HepG2 (cell line): ENCODE results near the gene CDC34. TPM values are rescaled to one million over a fixed set of nuclear protein-coding genes. Genes with fewer than 3 reads are reported as not detected.
A peak's percentile ranks its signal among the peaks of the same experiment; 100 is the strongest.

ENCODE experiments used
- ATAC-seq: fragments of 200-7000 bp; cut with Tn5 transposase; 3 replicates; pipeline ENCODE4 v1.9.1; 2020; ENCODE audit warnings: mild to moderate bottlenecking, moderate library complexity
- BruUV-seq: library from RNA; stranded (reverse); fragments of 400-500 nt; replicated peaks from 2 replicates; lab custom pipeline; 2021; lab: Mats Ljungman, UMichigan
- CTCF ChIA-PET: fragments of 300-600 bp; formaldehyde crosslinking; extraction: SDS; loops from one replicate; lab custom pipeline; 2021; ENCODE audit warnings: low total read pairs, inconsistent platforms, low intra/inter-chr PET ratio; lab: Yijun Ruan, JAX
- POLR2A ChIA-PET: fragments of 350-600 bp; sonication (Branson Sonifier 250); formaldehyde crosslinking; loops from one replicate; lab custom pipeline; 2020; ENCODE audit warnings: antibody characterized with exemption, inconsistent platforms; lab: Yijun Ruan, JAX
- DNase-seq: peaks from one replicate; pipeline ENCODE4 v3.0.0-alpha.2; 2015; ENCODE audit warnings: low spot score
- FAIRE-seq: peaks from 3 replicates; lab custom pipeline; 2011; peaks lifted over from hg19 to GRCh38; lab: Jason Lieb, UNC
- H2AFZ ChIP-seq: one replicate; pipeline ENCODE4 v1.6.1; 2011; ENCODE audit warnings: low read length, inconsistent platforms
- H3K27ac ChIP-seq: fragments of 300-600 bp; 3 replicates; pipeline ENCODE4 v1.8.0; 2011; ENCODE audit warnings: mixed run types, mild to moderate bottlenecking, mixed read lengths, low read length, inconsistent platforms; ENCODE audit not compliant: insufficient read depth; ENCODE audit errors: extremely low read length
- H3K27me3 ChIP-seq, 2 experiments: fragments of 200-600 bp in 1 of 2; 2 replicates in 1 of 2; 3 replicates in 1 of 2; pipeline versions ENCODE4 v1.6.0 to v1.8.0; 2011; ENCODE audit warnings: low read length in 2 of 2, mild to moderate bottlenecking in 2 of 2, moderate library complexity in 2 of 2, inconsistent platforms in 1 of 2; ENCODE audit not compliant: insufficient read depth in 2 of 2, control insufficient read depth in 1 of 2
- H3K36me3 ChIP-seq, 2 experiments: fragments of 200-600 bp in 1 of 2; replicated peaks in 1 of 2; 2 replicates in 1 of 2; 3 replicates in 1 of 2; pipeline versions ENCODE4 v1.5.1 to v1.8.0; 2011; ENCODE audit warnings: low read length in 2 of 2, inconsistent platforms in 1 of 2; ENCODE audit not compliant: insufficient read depth in 2 of 2, control insufficient read depth in 1 of 2
- H3K4me1 ChIP-seq: 2 replicates; pipeline ENCODE4 v1.5.1; 2012; ENCODE audit warnings: low read length, inconsistent platforms; ENCODE audit not compliant: insufficient read depth
- H3K4me2 ChIP-seq: 2 replicates; pipeline ENCODE4 v1.6.0; 2011; ENCODE audit warnings: low read depth, low read length, inconsistent platforms
- H3K4me3 ChIP-seq, 3 experiments: fragments of 200-600 bp in 1 of 3; sonication (generic), shearing (Covaris generic) in 1 of 3; replicated peaks in 1 of 3; 2 replicates each; pipeline ENCODE4 v1.5.1; 2011 to 2016; ENCODE audit warnings: low read length in 3 of 3, inconsistent platforms in 2 of 3, low read depth in 2 of 3, mild to moderate bottlenecking in 2 of 3, control low read depth in 1 of 3, mixed read lengths in 1 of 3; ENCODE audit not compliant: insufficient read depth in 1 of 3
- H3K79me2 ChIP-seq: one replicate; pipeline ENCODE4 v1.6.1; 2011; ENCODE audit warnings: low read length, inconsistent platforms; ENCODE audit not compliant: insufficient read depth
- H3K9ac ChIP-seq: 2 replicates; pipeline ENCODE4 v1.6.0; 2011; ENCODE audit warnings: mild to moderate bottlenecking, low read depth, low read length, inconsistent platforms; ENCODE audit not compliant: insufficient read depth
- H3K9me3 ChIP-seq: 2 replicates; pipeline ENCODE4 v1.5.1; 2012; ENCODE audit warnings: mild to moderate bottlenecking, low read length
- H4K20me1 ChIP-seq: 2 replicates; pipeline ENCODE4 v1.6.0; 2011; ENCODE audit warnings: inconsistent platforms, mild to moderate bottlenecking, low read length, moderate library complexity; ENCODE audit not compliant: insufficient read depth
- ATRX ChIP-seq: sonication (generic); formaldehyde crosslinking; IDR thresholded peaks from 2 replicates; pipeline ENCODE4 v1.4.0; 2020; ENCODE audit warnings: missing genetic modification reagents, borderline replicate concordance
- DNMT3B ChIP-seq: conservative IDR thresholded peaks from 2 replicates; pipeline ENCODE4 v1.6.1; 2016; ENCODE audit warnings: missing biosample characterization, control low read depth
- FOXA1 ChIP-seq, 2 experiments: fragments of 450-650 bp in 1 of 2; sonication (generic) in 1 of 2; formaldehyde crosslinking in 1 of 2; IDR thresholded peaks; 2 replicates each; pipeline versions ENCODE4 v1.4.0 to v1.6.1; 2016 to 2020; ENCODE audit warnings: missing genetic modification reagents in 1 of 2
- IRF2 ChIP-seq: IDR thresholded peaks from 2 replicates; pipeline ENCODE4 v1.6.1; 2018; ENCODE audit warnings: missing genetic modification reagents, missing compliant biosample characterization
- KLF11 ChIP-seq: IDR thresholded peaks from 2 replicates; pipeline ENCODE4 v1.6.1; 2016; ENCODE audit warnings: missing compliant biosample characterization
- MATR3 ChIP-seq: sonication (generic); formaldehyde crosslinking; IDR thresholded peaks from 2 replicates; pipeline ENCODE4 v1.4.0; 2020; ENCODE audit warnings: missing genetic modification reagents
- SCMH1 ChIP-seq: sonication (generic); formaldehyde crosslinking; IDR thresholded peaks from 2 replicates; pipeline ENCODE4 v1.9.0; 2021; ENCODE audit warnings: missing genetic modification reagents, mild to moderate bottlenecking, borderline replicate concordance
- SMYD3 ChIP-seq: sonication (generic); formaldehyde crosslinking; IDR thresholded peaks from 2 replicates; pipeline ENCODE4 v1.8.1; 2023; ENCODE audit warnings: mild to moderate bottlenecking, missing genetic modification reagents
- ZMYM4 ChIP-seq: sonication (generic); formaldehyde crosslinking; IDR thresholded peaks from 2 replicates; pipeline ENCODE4 v1.8.1; 2023; ENCODE audit warnings: mild to moderate bottlenecking, missing genetic modification reagents
- ZNF12 ChIP-seq: sonication (generic); formaldehyde crosslinking; IDR thresholded peaks from 2 replicates; pipeline ENCODE4 v1.5.0; 2020; ENCODE audit warnings: missing genetic modification reagents
- ZNF34 ChIP-seq: sonication (generic); formaldehyde crosslinking; IDR thresholded peaks from 2 replicates; pipeline ENCODE4 v1.4.0; 2020; ENCODE audit warnings: mild to moderate bottlenecking, missing genetic modification reagents, borderline replicate concordance
- WGBS: methylation state at CpG from one replicate; pipeline ENCODE4 v1.1.6; 2017; ENCODE audit warnings: low lambda C conversion rate; 5-methylcytosine and 5-hydroxymethylcytosine counted together
- in situ Hi-C: cut with HindIII; loops from 2 replicates; pipeline ENCODE4 v1.10.0; 2017; ENCODE audit warnings: low pct_unique_long_range_greater_than_20kb; ENCODE audit not compliant: extremely low pct_ligation_motif_present
- intact Hi-C: fragments of 100-400 bp; cut with micrococcal nuclease; formaldehyde crosslinking; loops from one replicate; pipeline ENCODE4 v1.10.0; 2022; ENCODE audit not compliant: unreplicated experiment
- polyA plus RNA-seq, 8 experiments: library from polyadenylated mRNA; depleted of rRNA in 3 of 8; stranded (reverse) in 7 of 8; unstranded in 1 of 8; fragments of >200 nt; fragmentation: Illumina TruSeq in 4 of 8; extraction: Trizol in 4 of 8; gene quantifications; 2 replicates each; pipeline versions ENCODE4 v1.2.1 to v1.2.3, GENCODE V29; 2011 to 2016; ENCODE audit warnings: low read depth in 4 of 8, missing spikeins in 1 of 8, mixed read lengths in 1 of 8; ENCODE audit not compliant: insufficient read depth in 1 of 8
- total RNA-seq, 5 experiments: library from RNA; depleted of rRNA; stranded (reverse); fragments of >200 nt; fragmentation: Illumina TruSeq; extraction: Trizol; gene quantifications; 2 replicates each; pipeline ENCODE4 v1.2.3, GENCODE V29; 2016; ENCODE audit warnings: low read depth in 1 of 5
- TF ChIP-seq, protein P1 (sequence below): sonication (generic); formaldehyde crosslinking; IDR thresholded peaks from 2 replicates; pipeline ENCODE4 v1.4.0; 2020; ENCODE audit warnings: missing genetic modification reagents
- TF ChIP-seq, protein P2 (sequence below): sonication (generic); formaldehyde crosslinking; IDR thresholded peaks from 2 replicates; pipeline ENCODE4 v1.4.0; 2020; ENCODE audit warnings: missing genetic modification reagents
- TF ChIP-seq, protein P3 (sequence below): sonication (generic); formaldehyde crosslinking; IDR thresholded peaks from 2 replicates; pipeline ENCODE4 v1.5.0; 2020; ENCODE audit warnings: mild to moderate bottlenecking, missing genetic modification reagents

CDC34 gene
- total and polyA plus RNA-seq, 2 of the 13 experiments (the other 11 are each of a cell fraction or from before 2014, with no cell fraction given): 138 to 150 TPM

DNA sequence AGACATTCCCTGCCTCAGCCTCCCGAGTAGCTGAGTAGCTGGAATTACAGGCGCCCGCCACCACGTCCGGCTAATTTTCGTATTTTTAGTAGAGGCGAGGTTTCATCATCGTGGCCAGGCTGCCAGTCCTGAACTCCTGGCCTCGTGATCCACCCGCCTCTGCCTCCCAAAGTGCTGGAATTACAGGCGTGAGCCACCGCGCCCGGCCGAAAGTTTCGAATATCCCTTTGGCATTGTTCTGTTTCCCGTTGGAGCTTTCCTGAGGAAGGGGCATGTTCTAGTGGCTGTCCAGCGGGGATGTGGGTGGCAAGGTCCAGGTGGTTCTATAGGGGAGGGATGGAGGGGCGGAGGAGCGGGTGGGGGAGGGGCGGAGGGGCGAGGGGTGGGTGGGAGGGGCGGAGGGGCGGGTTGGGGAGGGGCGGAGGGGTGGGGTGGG, 38.7 kb downstream of the CDC34 start:
- Histone ChIP-seq H3K4me2 (peak overlapping the region; percentile 47; the same call in 1 of the 2 replicates), H3K4me1 (peaks cover 27% of the 10 kb centered on the region), H3K27me3 (no peaks in the 10 kb centered on the region; a peak in 1 of 5 replicates), H3K36me3 (no peaks in the 10 kb centered on the region; a peak in 1 of 5 replicates), H4K20me1 (peaks cover 23% of the 10 kb centered on the region), H3K9me3 (no peaks in the 10 kb centered on the region), H3K4me3 (no peak overlapping the region), H2AFZ (no peak overlapping the region), H3K79me2 (peaks cover 30% of the 10 kb centered on the region), H3K27ac (peak overlapping the region; percentile 43), H3K9ac (no peak overlapping the region)
- intact Hi-C loops (loop anchor here (2.0 kb wide), 1 partner anchor 19 kb away; no protein-coding TSS in a partner anchor), in situ Hi-C loops (no loop called here)
- no peak for DNase-seq
- CTCF ChIA-PET: no interaction called here
- BruUV-seq: no TSS peak
- FAIRE-seq: no peak
- WGBS: 87% methylated on average over 22 of the region's 25 CpGs
- POLR2A ChIA-PET: interaction anchor here (4.3 kb wide), 1 partner anchor 14 kb away, joined by 45 read pairs; no protein-coding TSS in a partner anchor
- ATAC-seq: no peak
- TF ChIP-seq, protein P1, sequence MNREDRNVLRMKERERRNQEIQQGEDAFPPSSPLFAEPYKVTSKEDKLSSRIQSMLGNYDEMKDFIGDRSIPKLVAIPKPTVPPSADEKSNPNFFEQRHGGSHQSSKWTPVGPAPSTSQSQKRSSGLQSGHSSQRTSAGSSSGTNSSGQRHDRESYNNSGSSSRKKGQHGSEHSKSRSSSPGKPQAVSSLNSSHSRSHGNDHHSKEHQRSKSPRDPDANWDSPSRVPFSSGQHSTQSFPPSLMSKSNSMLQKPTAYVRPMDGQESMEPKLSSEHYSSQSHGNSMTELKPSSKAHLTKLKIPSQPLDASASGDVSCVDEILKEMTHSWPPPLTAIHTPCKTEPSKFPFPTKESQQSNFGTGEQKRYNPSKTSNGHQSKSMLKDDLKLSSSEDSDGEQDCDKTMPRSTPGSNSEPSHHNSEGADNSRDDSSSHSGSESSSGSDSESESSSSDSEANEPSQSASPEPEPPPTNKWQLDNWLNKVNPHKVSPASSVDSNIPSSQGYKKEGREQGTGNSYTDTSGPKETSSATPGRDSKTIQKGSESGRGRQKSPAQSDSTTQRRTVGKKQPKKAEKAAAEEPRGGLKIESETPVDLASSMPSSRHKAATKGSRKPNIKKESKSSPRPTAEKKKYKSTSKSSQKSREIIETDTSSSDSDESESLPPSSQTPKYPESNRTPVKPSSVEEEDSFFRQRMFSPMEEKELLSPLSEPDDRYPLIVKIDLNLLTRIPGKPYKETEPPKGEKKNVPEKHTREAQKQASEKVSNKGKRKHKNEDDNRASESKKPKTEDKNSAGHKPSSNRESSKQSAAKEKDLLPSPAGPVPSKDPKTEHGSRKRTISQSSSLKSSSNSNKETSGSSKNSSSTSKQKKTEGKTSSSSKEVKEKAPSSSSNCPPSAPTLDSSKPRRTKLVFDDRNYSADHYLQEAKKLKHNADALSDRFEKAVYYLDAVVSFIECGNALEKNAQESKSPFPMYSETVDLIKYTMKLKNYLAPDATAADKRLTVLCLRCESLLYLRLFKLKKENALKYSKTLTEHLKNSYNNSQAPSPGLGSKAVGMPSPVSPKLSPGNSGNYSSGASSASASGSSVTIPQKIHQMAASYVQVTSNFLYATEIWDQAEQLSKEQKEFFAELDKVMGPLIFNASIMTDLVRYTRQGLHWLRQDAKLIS (CRISPR knock-in tag): no peak
- TF ChIP-seq ZMYM4 (CRISPR knock-in tag) (no peak), KLF11 (no peak), MATR3 (CRISPR knock-in tag) (no peak), IRF2 (CRISPR knock-in tag) (no peak), ATRX (CRISPR knock-in tag) (no peak), SCMH1 (CRISPR knock-in tag) (no peak), ZNF12 (CRISPR knock-in tag) (no peak), FOXA1 (IDR thresholded peaks at IDR 0.05) (no peak), FOXA1 (CRISPR knock-in tag; IDR thresholded peaks at IDR 0.05) (no peak), SMYD3 (no peak), ZNF34 (CRISPR knock-in tag) (no peak), DNMT3B (CRISPR knock-in tag) (no peak)
- TF ChIP-seq, protein P2, sequence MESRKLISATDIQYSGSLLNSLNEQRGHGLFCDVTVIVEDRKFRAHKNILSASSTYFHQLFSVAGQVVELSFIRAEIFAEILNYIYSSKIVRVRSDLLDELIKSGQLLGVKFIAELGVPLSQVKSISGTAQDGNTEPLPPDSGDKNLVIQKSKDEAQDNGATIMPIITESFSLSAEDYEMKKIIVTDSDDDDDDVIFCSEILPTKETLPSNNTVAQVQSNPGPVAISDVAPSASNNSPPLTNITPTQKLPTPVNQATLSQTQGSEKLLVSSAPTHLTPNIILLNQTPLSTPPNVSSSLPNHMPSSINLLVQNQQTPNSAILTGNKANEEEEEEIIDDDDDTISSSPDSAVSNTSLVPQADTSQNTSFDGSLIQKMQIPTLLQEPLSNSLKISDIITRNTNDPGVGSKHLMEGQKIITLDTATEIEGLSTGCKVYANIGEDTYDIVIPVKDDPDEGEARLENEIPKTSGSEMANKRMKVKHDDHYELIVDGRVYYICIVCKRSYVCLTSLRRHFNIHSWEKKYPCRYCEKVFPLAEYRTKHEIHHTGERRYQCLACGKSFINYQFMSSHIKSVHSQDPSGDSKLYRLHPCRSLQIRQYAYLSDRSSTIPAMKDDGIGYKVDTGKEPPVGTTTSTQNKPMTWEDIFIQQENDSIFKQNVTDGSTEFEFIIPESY (CRISPR knock-in tag): peak; percentile 52
- TF ChIP-seq, protein P3, sequence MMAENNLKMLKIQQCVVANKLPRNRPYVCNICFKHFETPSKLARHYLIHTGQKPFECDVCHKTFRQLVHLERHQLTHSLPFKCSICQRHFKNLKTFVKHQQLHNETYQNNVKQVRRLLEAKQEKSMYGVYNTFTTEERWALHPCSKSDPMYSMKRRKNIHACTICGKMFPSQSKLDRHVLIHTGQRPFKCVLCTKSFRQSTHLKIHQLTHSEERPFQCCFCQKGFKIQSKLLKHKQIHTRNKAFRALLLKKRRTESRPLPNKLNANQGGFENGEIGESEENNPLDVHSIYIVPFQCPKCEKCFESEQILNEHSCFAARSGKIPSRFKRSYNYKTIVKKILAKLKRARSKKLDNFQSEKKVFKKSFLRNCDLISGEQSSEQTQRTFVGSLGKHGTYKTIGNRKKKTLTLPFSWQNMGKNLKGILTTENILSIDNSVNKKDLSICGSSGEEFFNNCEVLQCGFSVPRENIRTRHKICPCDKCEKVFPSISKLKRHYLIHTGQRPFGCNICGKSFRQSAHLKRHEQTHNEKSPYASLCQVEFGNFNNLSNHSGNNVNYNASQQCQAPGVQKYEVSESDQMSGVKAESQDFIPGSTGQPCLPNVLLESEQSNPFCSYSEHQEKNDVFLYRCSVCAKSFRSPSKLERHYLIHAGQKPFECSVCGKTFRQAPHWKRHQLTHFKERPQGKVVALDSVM (CRISPR knock-in tag): no peak
